ENCODE results near the gene DR1. TPM values are rescaled to one million over a fixed set of nuclear protein-coding genes. Genes with fewer than 3 reads are reported as not detected.
"Not testable (repeated sequence)": the region's sequence is repeated elsewhere in the genome, so short reads cannot be mapped to it uniquely, and the experiment has no call there.

DR1 gene
- total and polyA plus RNA-seq, 2 of the 4 experiments (the other 2 are of a cell fraction), result 27.1 to 39.4 TPM

DNA sequence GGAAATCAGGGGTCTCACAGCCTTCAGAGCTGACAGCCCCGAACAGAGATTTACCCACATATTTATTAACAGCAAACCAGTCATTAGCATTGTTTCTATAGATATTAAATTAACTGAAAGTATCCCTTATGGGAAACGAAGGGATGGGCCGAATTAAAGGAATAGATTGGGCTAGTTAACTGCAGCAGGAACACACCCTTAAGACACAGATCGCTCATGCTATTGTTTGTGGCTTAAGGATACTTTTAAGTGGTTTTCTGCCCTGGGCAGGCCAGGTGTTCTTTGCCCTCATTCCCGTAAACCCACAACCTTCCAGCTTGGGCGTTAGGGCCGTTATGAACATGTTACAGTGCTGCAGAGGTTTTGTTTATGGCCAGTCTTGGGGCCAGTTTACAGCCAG lies 40.6 kb downstream of the DR1 start:
- dilution Hi-C loops (cut with HindIII; ENCODE audit: low sequenced_read_pairs, unreplicated experiment); H2BK20ac ChIP-seq (ENCODE audit: low read depth, low read length); in situ Hi-C loops (cut with MboI; ENCODE audit: low sequenced_read_pairs); H3K9me1 ChIP-seq (ENCODE audit: insufficient read depth, low read length); H4K20me1 ChIP-seq (ENCODE audit: insufficient read depth, low read length); H2AK5ac ChIP-seq (ENCODE audit: low read depth, low read length); H2BK15ac ChIP-seq (ENCODE audit: low read depth, low read length); H3K23ac ChIP-seq (ENCODE audit: low read depth, low read length); H3K9ac ChIP-seq (ENCODE audit: low read depth, low read length); H4K5ac ChIP-seq (ENCODE audit: low read depth, low read length); H4K91ac ChIP-seq (ENCODE audit: insufficient read depth, low read depth, low read length); H3K4me2 ChIP-seq (ENCODE audit: low read depth, low read length); DNase-seq; H3K4me1 ChIP-seq (ENCODE audit: control insufficient read depth, insufficient read depth, low read length); H3K14ac ChIP-seq (replicated peaks; ENCODE audit: low read depth, low read length); ATAC-seq (ENCODE audit: low read depth); BruUV-seq (replicated peaks); POLR2A ChIA-PET (ENCODE audit: unreplicated experiment); H3K4me3 ChIP-seq (ENCODE audit: insufficient read depth, low read depth, low read length); H3K27me3 ChIP-seq (ENCODE audit: control insufficient read depth, insufficient read depth, low read length); H2AK9ac ChIP-seq (replicated peaks; ENCODE audit: low read depth, low read length, poor library complexity); H3K36me3 ChIP-seq (ENCODE audit: control insufficient read depth, insufficient read depth, low read length); H3K18ac ChIP-seq (ENCODE audit: low read depth, low read length); H2BK120ac ChIP-seq (ENCODE audit: low read depth, low read length); H2BK5ac ChIP-seq (ENCODE audit: low read depth, low read length, poor library complexity, severe bottlenecking); H4K8ac ChIP-seq (ENCODE audit: low read depth in 2 of 2, low read length in 2 of 2); H2AFZ ChIP-seq (replicated peaks; ENCODE audit: low read length, poor library complexity); H3K79me1 ChIP-seq (ENCODE audit: low read depth in 1 of 2, low read length in 2 of 2); H3K56ac ChIP-seq (ENCODE audit: extremely low read depth, insufficient read depth, low read length); CTCF ChIA-PET; H3K4ac ChIP-seq (ENCODE audit: low read depth, low read length); H3K27ac ChIP-seq (ENCODE audit: insufficient read depth, low read length): not testable (repeated sequence)
- 80% methylated on average over 1 of the region's 7 CpGs; no CpG with 5 or more reads in 1 of the 2 experiments for WGBS, 2 experiments (ENCODE audit: extremely low coverage in 2 of 2, insufficient read length in 1 of 2)
- H3K9me3 ChIP-seq (ENCODE audit: control insufficient read depth, insufficient read depth, low read length), result peaks cover 14% of the 10 kb centered on the region
- intact Hi-C loops (cut with micrococcal nuclease), result loop anchor here (10.0 kb wide), 1 partner anchor 109 kb away; no protein-coding TSS in a partner anchor
